K562 (cell line): Measurements from ENCODE around the gene NRXN3. TPM values are rescaled to one million over a fixed set of nuclear protein-coding genes. Genes with fewer than 3 reads are reported as not detected.

Experiments used
- CREBBP ChIP-seq: IDR thresholded peaks from one replicate; pipeline ENCODE4 v1.6.1; 2012; ENCODE audit warnings: low read depth, mild to moderate bottlenecking, control low read depth, inconsistent platforms, low read length
- HOXB6 ChIP-seq: fragments of 250-450 bp; sonication (Bioruptor Pico); IDR thresholded peaks from 2 replicates; pipeline ENCODE4 v1.5.1; 2022; ENCODE audit warnings: mild to moderate bottlenecking, borderline replicate concordance
- KAT8 ChIP-seq: fragments of 450-650 bp; IDR thresholded peaks from 2 replicates; pipeline ENCODE4 v1.6.1; 2016; ENCODE audit warnings: low read depth, mild to moderate bottlenecking
- MAZ ChIP-seq, 2 experiments: fragments of 450-650 bp in 1 of 2; sonication (generic) in 1 of 2; formaldehyde crosslinking; IDR thresholded peaks in 1 of 2; conservative IDR thresholded peaks in 1 of 2; 2 replicates each; pipeline versions ENCODE4 v1.4.0 to v1.5.0; 2020; ENCODE audit warnings: mild to moderate bottlenecking in 1 of 2, missing genetic modification reagents in 1 of 2
- MEF2A ChIP-seq: IDR thresholded peaks from 2 replicates; pipeline ENCODE4 v1.6.1; 2011; ENCODE audit warnings: low read depth, mild to moderate bottlenecking, low read length, moderate library complexity; ENCODE audit not compliant: control insufficient read depth
- NR1H2 ChIP-seq: sonication (generic); formaldehyde crosslinking; IDR thresholded peaks from 2 replicates; pipeline ENCODE4 v1.4.0; 2020; ENCODE audit warnings: mild to moderate bottlenecking, missing genetic modification reagents
- PURB ChIP-seq: sonication (generic); formaldehyde crosslinking; IDR thresholded peaks from 2 replicates; pipeline ENCODE4 v1.9.0; 2021; ENCODE audit warnings: low read depth, mild to moderate bottlenecking, missing genetic modification reagents
- SRF ChIP-seq, 2 experiments: fragments of 250-450, 450-650 bp in 1 of 2; sonication (Bioruptor Pico) in 1 of 2; sonication (generic) in 1 of 2; formaldehyde crosslinking; IDR thresholded peaks; 2 replicates each; pipeline versions ENCODE4 v1.5.0 to v1.5.1; 2020 to 2022; ENCODE audit warnings: mild to moderate bottlenecking in 1 of 2, missing genetic modification reagents in 1 of 2
- STAG1 ChIP-seq: sonication (generic); formaldehyde crosslinking; IDR thresholded peaks from 2 replicates; pipeline ENCODE4 v1.5.0; 2020; ENCODE audit warnings: missing genetic modification reagents, borderline replicate concordance
- TCFL5 ChIP-seq: fragments of 250-450 bp; sonication (Bioruptor Pico); conservative IDR thresholded peaks from 2 replicates; pipeline ENCODE4 v1.6.1; 2021; ENCODE audit warnings: mild to moderate bottlenecking, moderate library complexity, matching md5 sums
- YY1 ChIP-seq, 3 experiments: IDR thresholded peaks; 2 replicates each; pipeline ENCODE4 v1.6.1; 2011; ENCODE audit warnings: low read length in 2 of 3, mild to moderate bottlenecking in 2 of 3, moderate library complexity in 2 of 3, borderline replicate concordance in 1 of 3, control low read depth in 1 of 3, low read depth in 1 of 3; ENCODE audit not compliant: insufficient read depth in 3 of 3, insufficient replicate concordance in 2 of 3, control insufficient read depth in 1 of 3, insufficient read length in 1 of 3; ENCODE audit errors: extremely low read depth in 1 of 3
- ZNF79 ChIP-seq: fragments of 250-450 bp; sonication (Bioruptor Pico); IDR thresholded peaks from 2 replicates; pipeline ENCODE4 v1.4.0; 2020; ENCODE audit warnings: low read depth, mild to moderate bottlenecking, moderate library complexity
- ZSCAN32 ChIP-seq: fragments of 450-650 bp; formaldehyde crosslinking; IDR thresholded peaks from 2 replicates; pipeline ENCODE4 v1.4.0; 2020; ENCODE audit warnings: mild to moderate bottlenecking, moderate library complexity
- polyA plus RNA-seq, 8 experiments: library from polyadenylated mRNA; depleted of rRNA in 4 of 8; stranded (reverse) in 5 of 8; unstranded in 3 of 8; fragments of >200 nt; fragmentation: Nextera tagmentation in 2 of 8; fragmentation: Illumina TruSeq in 1 of 8; extraction: Ambion mirVana in 2 of 8; extraction: Trizol in 1 of 8; gene quantifications; 2 replicates each; pipeline versions ENCODE4 v1.2.1 to v1.2.3, GENCODE V29; 2011 to 2014; ENCODE audit warnings: inconsistent platforms in 1 of 8, missing spikeins in 1 of 8
- total RNA-seq, 7 experiments: library from RNA; depleted of rRNA in 6 of 7; stranded (reverse); fragments of >200 nt in 6 of 7; fragmentation: Illumina TruSeq in 2 of 7; extraction: Trizol in 2 of 7; gene quantifications; 2 replicates each; pipeline versions ENCODE4 v1.2.1 to v1.2.3, GENCODE V29; 2011 to 2021; ENCODE audit warnings: low replicate concordance in 1 of 7
- TF ChIP-seq, protein P1 (sequence below): fragments of 250-450 bp; sonication (Bioruptor Pico); IDR thresholded peaks from 2 replicates; pipeline ENCODE4 v1.5.0; 2022; ENCODE audit warnings: mild to moderate bottlenecking
- TF ChIP-seq, protein P2 (sequence below): sonication (generic); formaldehyde crosslinking; IDR thresholded peaks from 2 replicates; pipeline ENCODE4 v1.8.0; 2022; ENCODE audit warnings: mild to moderate bottlenecking, missing genetic modification reagents, borderline replicate concordance
- TF ChIP-seq, protein P3 (sequence below): fragments of 450-650 bp; formaldehyde crosslinking; IDR thresholded peaks from 2 replicates; pipeline ENCODE4 v1.4.0; 2022; ENCODE audit warnings: mild to moderate bottlenecking, moderate library complexity
- TF ChIP-seq, protein P4 (sequence below): fragments of 250-450 bp; sonication (Bioruptor Pico); IDR thresholded peaks from 2 replicates; pipeline ENCODE4 v1.4.0; 2020

The NRXN3 gene
- total and polyA plus RNA-seq, 9 of the 15 experiments (the other 6 are each of a cell fraction or from before 2014, with no cell fraction given) = 0.09 TPM; not detected in 8

DNA sequence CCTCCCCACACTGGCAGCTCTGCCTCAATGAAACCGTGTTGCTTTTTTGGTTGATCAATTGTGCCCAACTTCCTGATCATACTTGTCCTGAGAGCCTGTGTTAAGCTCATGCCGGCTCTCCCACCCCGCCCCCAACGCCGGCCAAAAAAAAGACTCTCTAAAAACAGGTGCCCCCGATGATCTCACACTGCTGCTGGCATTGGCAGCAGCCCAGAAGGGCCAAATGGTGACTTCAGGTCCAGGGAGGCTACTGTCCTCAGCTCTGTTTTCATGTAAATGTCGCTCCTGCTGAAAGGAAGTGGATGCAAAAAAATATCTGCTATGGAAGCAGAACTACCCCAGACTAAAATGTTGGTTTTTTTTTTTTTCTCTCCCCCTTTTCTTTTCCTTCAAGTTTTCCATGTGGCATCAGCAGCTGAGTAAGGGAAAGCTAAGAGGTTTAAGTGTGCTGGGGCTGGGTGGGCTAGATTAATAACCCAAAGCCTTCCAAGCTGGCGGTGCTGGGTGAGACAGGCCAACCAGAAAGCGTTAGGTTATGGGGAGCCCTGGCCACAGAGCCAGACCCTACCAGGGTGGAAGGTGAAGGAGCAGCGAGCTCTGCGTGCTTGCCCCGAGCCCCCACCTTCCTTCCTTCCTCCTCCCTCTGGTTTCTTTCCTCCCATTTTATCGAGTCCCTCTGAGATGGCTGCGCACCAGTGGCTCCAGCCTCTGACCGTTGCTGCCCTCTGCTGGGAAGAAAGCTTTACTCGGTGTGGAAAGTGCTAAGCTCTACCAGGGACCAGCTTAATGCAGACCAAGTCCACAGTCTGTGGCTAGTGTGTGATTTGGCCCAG lies 396.1 kb downstream of the NRXN3 start (continued):
- TF ChIP-seq MAZ (CRISPR knock-in tag; conservative IDR thresholded peaks at IDR 0.05 in 1 of 2, IDR thresholded peaks at IDR 0.05 in 1 of 2) (peak in 1 of 2 experiments; percentile 26; a peak in 1 of 4 replicates), YY1 (IDR thresholded peaks at IDR 0.05; ENCODE audit: borderline replicate concordance in 1 of 3, control insufficient read depth in 1 of 3, extremely low read depth in 1 of 3, insufficient read depth in 3 of 3, insufficient read length in 1 of 3, insufficient replicate concordance in 2 of 3, low read depth in 1 of 3, low read length in 2 of 3) (peak in 2 of 3 experiments; percentile 74 to 86), STAG1 (CRISPR knock-in tag) (peak; percentile 69; the same call in 1 of the 2 replicates), ZSCAN32 (CRISPR knock-in tag) (no peak), ZNF79 (CRISPR knock-in tag) (no peak), NR1H2 (no peak), HOXB6 (no peak), MEF2A (no peak), TCFL5 (CRISPR knock-in tag) (no peak), CREBBP (no peak), KAT8 (no peak), SRF (CRISPR knock-in tag; IDR thresholded peaks at IDR 0.05) (no peak), PURB (CRISPR knock-in tag) (no peak)
- TF ChIP-seq, protein P1, sequence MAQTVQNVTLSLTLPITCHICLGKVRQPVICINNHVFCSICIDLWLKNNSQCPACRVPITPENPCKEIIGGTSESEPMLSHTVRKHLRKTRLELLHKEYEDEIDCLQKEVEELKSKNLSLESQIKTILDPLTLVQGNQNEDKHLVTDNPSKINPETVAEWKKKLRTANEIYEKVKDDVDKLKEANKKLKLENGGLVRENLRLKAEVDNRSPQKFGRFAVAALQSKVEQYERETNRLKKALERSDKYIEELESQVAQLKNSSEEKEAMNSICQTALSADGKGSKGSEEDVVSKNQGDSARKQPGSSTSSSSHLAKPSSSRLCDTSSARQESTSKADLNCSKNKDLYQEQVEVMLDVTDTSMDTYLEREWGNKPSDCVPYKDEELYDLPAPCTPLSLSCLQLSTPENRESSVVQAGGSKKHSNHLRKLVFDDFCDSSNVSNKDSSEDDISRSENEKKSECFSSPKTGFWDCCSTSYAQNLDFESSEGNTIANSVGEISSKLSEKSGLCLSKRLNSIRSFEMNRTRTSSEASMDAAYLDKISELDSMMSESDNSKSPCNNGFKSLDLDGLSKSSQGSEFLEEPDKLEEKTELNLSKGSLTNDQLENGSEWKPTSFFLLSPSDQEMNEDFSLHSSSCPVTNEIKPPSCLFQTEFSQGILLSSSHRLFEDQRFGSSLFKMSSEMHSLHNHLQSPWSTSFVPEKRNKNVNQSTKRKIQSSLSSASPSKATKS = no peak
- TF ChIP-seq, protein P2, sequence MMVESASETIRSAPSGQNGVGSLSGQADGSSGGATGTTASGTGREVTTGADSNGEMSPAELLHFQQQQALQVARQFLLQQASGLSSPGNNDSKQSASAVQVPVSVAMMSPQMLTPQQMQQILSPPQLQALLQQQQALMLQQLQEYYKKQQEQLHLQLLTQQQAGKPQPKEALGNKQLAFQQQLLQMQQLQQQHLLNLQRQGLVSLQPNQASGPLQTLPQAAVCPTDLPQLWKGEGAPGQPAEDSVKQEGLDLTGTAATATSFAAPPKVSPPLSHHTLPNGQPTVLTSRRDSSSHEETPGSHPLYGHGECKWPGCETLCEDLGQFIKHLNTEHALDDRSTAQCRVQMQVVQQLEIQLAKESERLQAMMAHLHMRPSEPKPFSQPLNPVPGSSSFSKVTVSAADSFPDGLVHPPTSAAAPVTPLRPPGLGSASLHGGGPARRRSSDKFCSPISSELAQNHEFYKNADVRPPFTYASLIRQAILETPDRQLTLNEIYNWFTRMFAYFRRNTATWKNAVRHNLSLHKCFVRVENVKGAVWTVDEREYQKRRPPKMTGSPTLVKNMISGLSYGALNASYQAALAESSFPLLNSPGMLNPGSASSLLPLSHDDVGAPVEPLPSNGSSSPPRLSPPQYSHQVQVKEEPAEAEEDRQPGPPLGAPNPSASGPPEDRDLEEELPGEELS = no peak
- TF ChIP-seq, protein P3, sequence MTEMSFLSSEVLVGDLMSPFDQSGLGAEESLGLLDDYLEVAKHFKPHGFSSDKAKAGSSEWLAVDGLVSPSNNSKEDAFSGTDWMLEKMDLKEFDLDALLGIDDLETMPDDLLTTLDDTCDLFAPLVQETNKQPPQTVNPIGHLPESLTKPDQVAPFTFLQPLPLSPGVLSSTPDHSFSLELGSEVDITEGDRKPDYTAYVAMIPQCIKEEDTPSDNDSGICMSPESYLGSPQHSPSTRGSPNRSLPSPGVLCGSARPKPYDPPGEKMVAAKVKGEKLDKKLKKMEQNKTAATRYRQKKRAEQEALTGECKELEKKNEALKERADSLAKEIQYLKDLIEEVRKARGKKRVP (CRISPR knock-in tag) = no peak
- TF ChIP-seq, protein P4, sequence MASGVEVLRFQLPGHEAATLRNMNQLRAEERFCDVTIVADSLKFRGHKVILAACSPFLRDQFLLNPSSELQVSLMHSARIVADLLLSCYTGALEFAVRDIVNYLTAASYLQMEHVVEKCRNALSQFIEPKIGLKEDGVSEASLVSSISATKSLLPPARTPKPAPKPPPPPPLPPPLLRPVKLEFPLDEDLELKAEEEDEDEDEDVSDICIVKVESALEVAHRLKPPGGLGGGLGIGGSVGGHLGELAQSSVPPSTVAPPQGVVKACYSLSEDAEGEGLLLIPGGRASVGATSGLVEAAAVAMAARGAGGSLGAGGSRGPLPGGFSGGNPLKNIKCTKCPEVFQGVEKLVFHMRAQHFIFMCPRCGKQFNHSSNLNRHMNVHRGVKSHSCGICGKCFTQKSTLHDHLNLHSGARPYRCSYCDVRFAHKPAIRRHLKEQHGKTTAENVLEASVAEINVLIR (CRISPR knock-in tag) = no peak
